Gastrocnemius medialis (tissue), 4 donors: Measurements from ENCODE around the gene FOXP2.

Experiments used
- POLR2A ChIP-seq, 2 donors: fragments of 450-650 bp; IDR thresholded peaks; one replicate each; pipeline ENCODE4 v1.6.1; 2017; ENCODE audit warnings: antibody characterized with exemption in 2 of 2, mild to moderate bottlenecking in 2 of 2, moderate library complexity in 2 of 2
- TF ChIP-seq, protein P1 (sequence below), 5 experiments: fragments of 450-650 bp in 3 of 5; fragments of 200-600 bp in 2 of 5; sonication (generic) in 2 of 5; IDR thresholded peaks in 4 of 5; conservative IDR thresholded peaks in 1 of 5; 1 replicate in 4 of 5; 2 replicates in 1 of 5; pipeline ENCODE4 v1.5.1; 2016 to 2019; ENCODE audit warnings: antibody characterized with exemption in 5 of 5, mild to moderate bottlenecking in 3 of 5, moderate library complexity in 3 of 5

- TF ChIP-seq, protein P1, sequence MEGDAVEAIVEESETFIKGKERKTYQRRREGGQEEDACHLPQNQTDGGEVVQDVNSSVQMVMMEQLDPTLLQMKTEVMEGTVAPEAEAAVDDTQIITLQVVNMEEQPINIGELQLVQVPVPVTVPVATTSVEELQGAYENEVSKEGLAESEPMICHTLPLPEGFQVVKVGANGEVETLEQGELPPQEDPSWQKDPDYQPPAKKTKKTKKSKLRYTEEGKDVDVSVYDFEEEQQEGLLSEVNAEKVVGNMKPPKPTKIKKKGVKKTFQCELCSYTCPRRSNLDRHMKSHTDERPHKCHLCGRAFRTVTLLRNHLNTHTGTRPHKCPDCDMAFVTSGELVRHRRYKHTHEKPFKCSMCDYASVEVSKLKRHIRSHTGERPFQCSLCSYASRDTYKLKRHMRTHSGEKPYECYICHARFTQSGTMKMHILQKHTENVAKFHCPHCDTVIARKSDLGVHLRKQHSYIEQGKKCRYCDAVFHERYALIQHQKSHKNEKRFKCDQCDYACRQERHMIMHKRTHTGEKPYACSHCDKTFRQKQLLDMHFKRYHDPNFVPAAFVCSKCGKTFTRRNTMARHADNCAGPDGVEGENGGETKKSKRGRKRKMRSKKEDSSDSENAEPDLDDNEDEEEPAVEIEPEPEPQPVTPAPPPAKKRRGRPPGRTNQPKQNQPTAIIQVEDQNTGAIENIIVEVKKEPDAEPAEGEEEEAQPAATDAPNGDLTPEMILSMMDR (IDR thresholded peaks at IDR 0.05 in 4 of 5, conservative IDR thresholded peaks at IDR 0.05 in 1 of 5): no peak
- no peak for TF ChIP-seq POLR2A (IDR thresholded peaks at IDR 0.05)
These were observed 175.7 kb downstream of the FOXP2 start for GRCh38 chr7:114590298-114590697.
